SK-N-SH treated with all-trans-retinoic acid at 6 μM for 48 hours (cell line): Measurements from ENCODE around the gene SCGB1C2.
A peak's percentile ranks its signal among the peaks of the same experiment; 100 is the strongest.

Experiments used
- ESRRG ChIP-seq: fragments of 250-450 bp; sonication (Bioruptor Pico); IDR thresholded peaks from 2 replicates; pipeline ENCODE4 v1.6.1; 2021; ENCODE audit warnings: mild to moderate bottlenecking
- GLIS3 ChIP-seq: fragments of 250-450 bp; sonication (Bioruptor Pico); IDR thresholded peaks from 2 replicates; pipeline ENCODE4 v1.5.0; 2020; ENCODE audit warnings: mild to moderate bottlenecking, moderate library complexity
- OSR1 ChIP-seq: fragments of 250-450 bp; sonication (Bioruptor Pico); IDR thresholded peaks from 2 replicates; pipeline ENCODE4 v1.8.0; 2022; ENCODE audit warnings: moderate library complexity, mild to moderate bottlenecking, inconsistent platforms
- PATZ1 ChIP-seq: fragments of 250-450 bp; sonication (Bioruptor Pico); IDR thresholded peaks from 2 replicates; pipeline ENCODE4 v1.8.0; 2020; ENCODE audit warnings: mild to moderate bottlenecking, moderate library complexity, borderline replicate concordance
- PPARA ChIP-seq: fragments of 250-450 bp; sonication (Bioruptor Pico); IDR thresholded peaks from 2 replicates; pipeline ENCODE4 v1.5.0; 2020; ENCODE audit warnings: mild to moderate bottlenecking, borderline replicate concordance
- RARB ChIP-seq: fragments of 250-450 bp; sonication (Bioruptor Pico); IDR thresholded peaks from 2 replicates; pipeline ENCODE4 v1.8.0; 2021; ENCODE audit warnings: mild to moderate bottlenecking, moderate library complexity
- TCF4 ChIP-seq: fragments of 250-450 bp; sonication (Bioruptor Pico); IDR thresholded peaks from 2 replicates; pipeline ENCODE4 v1.8.0; 2021; ENCODE audit warnings: mild to moderate bottlenecking, moderate library complexity, borderline replicate concordance
- TOX ChIP-seq: fragments of 250-450 bp; sonication (Bioruptor Pico); IDR thresholded peaks from 2 replicates; pipeline ENCODE4 v1.8.0; 2021; ENCODE audit warnings: mild to moderate bottlenecking, moderate library complexity, borderline replicate concordance
- ZFP3 ChIP-seq: fragments of 250-450 bp; sonication (Bioruptor Pico); IDR thresholded peaks from 2 replicates; pipeline ENCODE4 v1.5.0; 2020; ENCODE audit warnings: mild to moderate bottlenecking, moderate library complexity
- ZFP30 ChIP-seq: fragments of 450-650 bp; formaldehyde crosslinking; IDR thresholded peaks from 2 replicates; pipeline ENCODE4 v1.5.0; 2022; ENCODE audit warnings: mild to moderate bottlenecking, moderate library complexity

- no peak for TF ChIP-seq OSR1 (CRISPR knock-in tag)
- no peak for TF ChIP-seq ZFP30 (CRISPR knock-in tag)
- no peak for TF ChIP-seq TOX (CRISPR knock-in tag)
- no peak for TF ChIP-seq PPARA
- no peak for TF ChIP-seq ESRRG (CRISPR knock-in tag)
- TF ChIP-seq GLIS3 (CRISPR knock-in tag) = no peak
- no peak for TF ChIP-seq TCF4 (CRISPR knock-in tag)
- no peak for TF ChIP-seq RARB
- peak; percentile 86 for TF ChIP-seq ZFP3 (CRISPR knock-in tag)
- no peak for TF ChIP-seq PATZ1 (CRISPR knock-in tag)
Observed at GRCh38 chr17:173166-173911, 36.0 kb downstream of the SCGB1C2 start.
